SW480 (cell line): ENCODE measurements around the gene C16orf89.

ENCODE experiments used
- DNase-seq: peaks from one replicate; pipeline ENCODE4 v3.0.0-alpha.2; 2016; ENCODE audit warnings: low spot score

C16orf89 gene

DNA sequence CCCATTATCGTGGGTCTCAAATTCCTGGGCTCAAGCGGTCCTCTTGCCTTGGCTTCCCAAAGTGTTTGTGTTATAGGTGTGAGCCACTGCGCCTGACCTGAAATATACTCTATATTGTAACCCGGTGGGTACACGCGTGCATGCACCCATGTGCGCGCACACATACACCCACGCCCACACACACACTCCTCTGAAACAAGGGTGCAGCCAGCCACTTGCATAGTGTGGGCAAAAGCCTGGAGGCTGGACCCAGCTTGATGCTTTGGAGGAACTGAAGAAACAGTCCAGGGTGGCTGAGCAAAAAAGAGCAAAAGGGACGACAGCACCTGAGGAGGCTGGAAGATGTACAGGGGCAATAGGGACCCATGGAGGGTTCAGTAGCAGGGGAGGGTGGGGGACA lies 61.9 kb downstream of the C16orf89 start:
- no peak for DNase-seq

- DNase-seq = no peak
These were observed 62.5 kb downstream of the C16orf89 start for GRCh38 chr16:5003211-5003610.

DNA sequence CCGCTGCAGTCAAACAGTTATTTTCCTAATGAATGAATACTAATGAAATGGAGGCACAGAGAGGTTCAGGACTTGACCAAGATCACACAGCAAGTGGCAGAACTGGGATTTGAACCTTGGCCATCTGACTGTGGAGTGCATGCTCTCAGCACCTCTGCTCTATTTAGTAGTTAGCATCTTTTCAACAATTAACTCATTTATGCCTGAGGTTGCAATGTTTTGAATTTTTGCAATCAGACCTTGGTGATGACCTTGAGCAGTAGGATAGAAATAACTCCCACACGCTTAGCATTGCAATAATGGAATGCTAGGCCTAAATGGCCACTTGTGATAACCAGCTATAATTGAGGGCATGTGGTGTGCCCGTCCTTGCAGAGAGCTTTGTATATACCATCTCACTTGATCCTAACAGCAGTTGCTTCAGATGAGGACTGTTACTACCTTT lies 63.0 kb downstream of the C16orf89 start:
- DNase-seq = no peak

DNA sequence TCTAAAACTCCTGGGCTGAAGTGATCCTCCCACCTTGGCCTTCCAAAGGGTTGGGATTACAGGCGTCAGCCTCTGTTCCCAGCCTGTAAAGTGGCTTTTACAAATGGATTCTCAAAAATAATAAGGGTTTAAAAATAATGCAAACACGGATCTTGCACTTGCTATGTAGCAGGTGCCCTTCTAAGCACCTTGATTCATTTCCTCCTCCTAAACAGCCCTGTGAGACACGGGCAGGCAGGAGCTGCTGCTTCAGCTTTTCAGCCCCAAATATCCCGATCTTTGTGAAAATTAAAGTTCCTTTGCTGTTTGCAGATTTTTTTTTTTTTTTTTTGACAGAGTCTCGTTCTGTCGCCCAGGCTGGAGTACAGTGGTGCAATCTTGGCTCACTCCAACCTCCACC lies 63.8 kb downstream of the C16orf89 start:
- DNase-seq = no peak

- DNase-seq = no peak
These were observed 64.2 kb downstream of the C16orf89 start for GRCh38 chr16:5001571-5001970.

GRCh38 chr16:5000573-5001001 lies 65.2 kb downstream of the C16orf89 start:
- DNase-seq = no peak

- no peak for DNase-seq
These were observed 70.9 kb downstream of the C16orf89 start for GRCh38 chr16:4994719-4995434.
